ENCODE results near the gene AKR1E2. TPM values are rescaled to one million over a fixed set of nuclear protein-coding genes. Genes with fewer than 3 reads are reported as not detected.
A peak's percentile ranks its signal among the peaks of the same experiment; 100 is the strongest.

AKR1E2 gene
- total RNA-seq, 1 experiment from 2014 or later: 24.5 TPM

GRCh38 chr10:4840151-4840550, 14.1 kb downstream of the AKR1E2 start:
- Histone ChIP-seq H3K36me3 (peaks cover 45% of the 10 kb centered on the region), H3K4me1 (replicated peaks) (no peaks in the 10 kb centered on the region), H3K27me3 (replicated peaks) (no peaks in the 10 kb centered on the region), H3K4me3 (no peak overlapping the region), H3K27ac (no peak overlapping the region), H3K9me3 (replicated peaks) (no peaks in the 10 kb centered on the region)
- no peak for DNase-seq (ENCODE audit: low read depth in 1 of 2, low spot score in 2 of 2)

- peaks cover 22% of the 10 kb centered on the region for H3K4me1 ChIP-seq (replicated peaks)
- H3K9me3 ChIP-seq (replicated peaks): no peaks in the 10 kb centered on the region
- no peaks in the 10 kb centered on the region for H3K27me3 ChIP-seq (replicated peaks)
- H3K27ac ChIP-seq: no peak overlapping the region
- H3K36me3 ChIP-seq: peaks cover 29% of the 10 kb centered on the region
- peak in 1 of 2 experiments; percentile 31 for DNase-seq (ENCODE audit: low read depth in 1 of 2, low spot score in 2 of 2)
- H3K4me3 ChIP-seq: no peak overlapping the region
Measured at GRCh38 chr10:4843525-4844180, 17.6 kb downstream of the AKR1E2 start.

GRCh38 chr10:4844864-4845263, 18.9 kb downstream of the AKR1E2 start:
- H3K27ac ChIP-seq: no peak overlapping the region
- peaks cover 25% of the 10 kb centered on the region for H3K36me3 ChIP-seq
- peaks cover 31% of the 10 kb centered on the region for H3K4me1 ChIP-seq (replicated peaks)
- no peaks in the 10 kb centered on the region for H3K9me3 ChIP-seq (replicated peaks)
- H3K27me3 ChIP-seq (replicated peaks): no peaks in the 10 kb centered on the region
- H3K4me3 ChIP-seq: no peak overlapping the region
- peak in 1 of 2 experiments; percentile 38 for DNase-seq (ENCODE audit: low read depth in 1 of 2, low spot score in 2 of 2)

- H3K4me1 ChIP-seq (replicated peaks): peaks cover 35% of the 10 kb centered on the region
- no peaks in the 10 kb centered on the region for H3K9me3 ChIP-seq (replicated peaks)
- no peak overlapping the region for H3K4me3 ChIP-seq
- no peak for DNase-seq (ENCODE audit: low read depth in 1 of 2, low spot score in 2 of 2)
- no peaks in the 10 kb centered on the region for H3K27me3 ChIP-seq (replicated peaks)
- no peak overlapping the region for H3K27ac ChIP-seq
- peaks cover 21% of the 10 kb centered on the region for H3K36me3 ChIP-seq
Measured at GRCh38 chr10:4845766-4846165, 19.8 kb downstream of the AKR1E2 start.

- peaks cover 17% of the 10 kb centered on the region for H3K36me3 ChIP-seq
- H3K4me3 ChIP-seq: no peak overlapping the region
- H3K9me3 ChIP-seq (replicated peaks): no peaks in the 10 kb centered on the region
- peak in 1 of 2 experiments; percentile 9 for DNase-seq (ENCODE audit: low read depth in 1 of 2, low spot score in 2 of 2)
- no peaks in the 10 kb centered on the region for H3K27me3 ChIP-seq (replicated peaks)
- H3K27ac ChIP-seq: peak overlapping the region; percentile 60
- H3K4me1 ChIP-seq (replicated peaks): peaks cover 35% of the 10 kb centered on the region
Measured at GRCh38 chr10:4846775-4847174, 20.8 kb downstream of the AKR1E2 start.

- Histone ChIP-seq H3K4me3 (no peak overlapping the region), H3K27me3 (replicated peaks) (no peaks in the 10 kb centered on the region), H3K4me1 (replicated peaks) (peaks cover 35% of the 10 kb centered on the region), H3K36me3 (peaks cover 14% of the 10 kb centered on the region), H3K9me3 (replicated peaks) (no peaks in the 10 kb centered on the region), H3K27ac (peak overlapping the region; percentile 60)
- DNase-seq (ENCODE audit: low read depth in 1 of 2, low spot score in 2 of 2): peak; percentile 86 to 88
Measured at GRCh38 chr10:4847561-4848355, 21.8 kb downstream of the AKR1E2 start.

- Histone ChIP-seq H3K27ac (peak overlapping the region; percentile 60), H3K27me3 (replicated peaks) (no peaks in the 10 kb centered on the region), H3K36me3 (peaks cover 7% of the 10 kb centered on the region), H3K4me1 (replicated peaks) (peaks cover 35% of the 10 kb centered on the region), H3K9me3 (replicated peaks) (no peaks in the 10 kb centered on the region), H3K4me3 (no peak overlapping the region)
- DNase-seq (ENCODE audit: low read depth in 1 of 2, low spot score in 2 of 2): no peak
Measured at GRCh38 chr10:4848356-4849041, 22.5 kb downstream of the AKR1E2 start.

GRCh38 chr10:4849042-4849402, 23.0 kb downstream of the AKR1E2 start:
- peaks cover 35% of the 10 kb centered on the region for H3K4me1 ChIP-seq (replicated peaks)
- H3K27ac ChIP-seq: no peak overlapping the region
- peaks cover 7% of the 10 kb centered on the region for H3K36me3 ChIP-seq
- no peaks in the 10 kb centered on the region for H3K9me3 ChIP-seq (replicated peaks)
- DNase-seq (ENCODE audit: low read depth in 1 of 2, low spot score in 2 of 2): no peak
- H3K27me3 ChIP-seq (replicated peaks): no peaks in the 10 kb centered on the region
- H3K4me3 ChIP-seq: no peak overlapping the region

- Histone ChIP-seq H3K4me3 (no peak overlapping the region), H3K27me3 (replicated peaks) (no peaks in the 10 kb centered on the region), H3K4me1 (replicated peaks) (peaks cover 35% of the 10 kb centered on the region), H3K27ac (no peak overlapping the region), H3K36me3 (peaks cover 7% of the 10 kb centered on the region), H3K9me3 (replicated peaks) (no peaks in the 10 kb centered on the region)
- peak; percentile 79 to 89 for DNase-seq (ENCODE audit: low read depth in 1 of 2, low spot score in 2 of 2)
Measured at GRCh38 chr10:4849555-4850242, 23.7 kb downstream of the AKR1E2 start.

- Histone ChIP-seq H3K27me3 (replicated peaks) (no peaks in the 10 kb centered on the region), H3K4me3 (no peak overlapping the region), H3K4me1 (replicated peaks) (peaks cover 35% of the 10 kb centered on the region), H3K9me3 (replicated peaks) (no peaks in the 10 kb centered on the region), H3K36me3 (peaks cover 7% of the 10 kb centered on the region), H3K27ac (no peak overlapping the region)
- DNase-seq (ENCODE audit: low read depth in 1 of 2, low spot score in 2 of 2): no peak
Measured at GRCh38 chr10:4850397-4850796, 24.4 kb downstream of the AKR1E2 start.

- H3K27ac ChIP-seq: no peak overlapping the region
- no peaks in the 10 kb centered on the region for H3K9me3 ChIP-seq (replicated peaks)
- no peak for DNase-seq (ENCODE audit: low read depth in 1 of 2, low spot score in 2 of 2)
- no peak overlapping the region for H3K4me3 ChIP-seq
- H3K36me3 ChIP-seq: peaks cover 7% of the 10 kb centered on the region
- no peaks in the 10 kb centered on the region for H3K27me3 ChIP-seq (replicated peaks)
- H3K4me1 ChIP-seq (replicated peaks): peaks cover 35% of the 10 kb centered on the region
Measured at GRCh38 chr10:4851176-4851575, 25.2 kb downstream of the AKR1E2 start.

GRCh38 chr10:4851846-4852245, 25.8 kb downstream of the AKR1E2 start:
- Histone ChIP-seq H3K9me3 (replicated peaks) (no peaks in the 10 kb centered on the region), H3K4me3 (no peak overlapping the region), H3K27ac (no peak overlapping the region), H3K27me3 (replicated peaks) (no peaks in the 10 kb centered on the region), H3K4me1 (replicated peaks) (peaks cover 30% of the 10 kb centered on the region), H3K36me3 (peaks cover 7% of the 10 kb centered on the region)
- DNase-seq (ENCODE audit: low read depth in 1 of 2, low spot score in 2 of 2): no peak

- 0 out of 2 replicates have a peak, but pooled peaks cover 3% of the 10 kb centered on the region for H3K9me3 ChIP-seq (replicated peaks)
- no peaks in the 10 kb centered on the region for H3K27me3 ChIP-seq (replicated peaks)
- no peak overlapping the region for H3K4me3 ChIP-seq
- H3K4me1 ChIP-seq (replicated peaks): peaks cover 12% of the 10 kb centered on the region
- H3K27ac ChIP-seq: no peak overlapping the region
- H3K36me3 ChIP-seq: no peaks in the 10 kb centered on the region
- DNase-seq (ENCODE audit: low read depth in 1 of 2, low spot score in 2 of 2): no peak
Measured at GRCh38 chr10:4865945-4866661, 40.1 kb downstream of the AKR1E2 start.
